Tibial artery (tissue), 4 donors: Measurements from ENCODE around the gene GANAB.

ENCODE experiments used
- DNase-seq, 2 donors: peaks; one replicate each; pipeline ENCODE4 v3.0.0-alpha.2; 2019
- H3K27ac ChIP-seq, 2 donors: fragments of 200-600 bp; sonication (generic) in 1 of 2; 1 replicate in 1 of 2; 2 replicates in 1 of 2; pipeline ENCODE4 v1.5.1; 2018 to 2019; ENCODE audit warnings: mild to moderate bottlenecking in 1 of 2
- H3K27me3 ChIP-seq, 2 donors: fragments of 200-600 bp; sonication (generic) in 1 of 2; one replicate each; pipeline versions ENCODE4 v1.5.1 to v1.6.0; 2016 to 2019
- H3K36me3 ChIP-seq, 3 donors: fragments of 200-600 bp; sonication (generic) in 2 of 3; one replicate each; pipeline ENCODE4 v1.5.1; 2016 to 2019; ENCODE audit warnings: mild to moderate bottlenecking in 2 of 3
- H3K4me1 ChIP-seq, 4 donors: fragments of 200-600 bp; sonication (generic) in 2 of 4; 1 replicate in 3 of 4; 2 replicates in 1 of 4; pipeline ENCODE4 v1.5.1; 2016 to 2019
- H3K4me3 ChIP-seq, 2 donors: fragments of 200-600 bp; sonication (generic) in 1 of 2; 1 replicate in 1 of 2; 2 replicates in 1 of 2; pipeline ENCODE4 v1.5.1; 2018 to 2019; ENCODE audit warnings: mild to moderate bottlenecking in 2 of 2
- H3K9me3 ChIP-seq, 3 donors: fragments of 200-600 bp; sonication (generic) in 1 of 3; one replicate each; pipeline ENCODE4 v1.5.1; 2016 to 2019
- intact Hi-C: fragments of 100-400 bp; cut with DNase I; formaldehyde crosslinking; loops from one replicate; pipeline ENCODE4 v1.15.0; 2023; ENCODE audit warnings: low total_unique reads
- TF ChIP-seq, protein P1 (sequence below), 2 experiments: fragments of 200-600 bp in 1 of 2; fragments of 450-650 bp in 1 of 2; IDR thresholded peaks; one replicate each; pipeline ENCODE4 v1.5.1; 2017 to 2019; ENCODE audit warnings: antibody characterized with exemption in 2 of 2, mild to moderate bottlenecking in 1 of 2, moderate library complexity in 1 of 2

The GANAB gene

DNA sequence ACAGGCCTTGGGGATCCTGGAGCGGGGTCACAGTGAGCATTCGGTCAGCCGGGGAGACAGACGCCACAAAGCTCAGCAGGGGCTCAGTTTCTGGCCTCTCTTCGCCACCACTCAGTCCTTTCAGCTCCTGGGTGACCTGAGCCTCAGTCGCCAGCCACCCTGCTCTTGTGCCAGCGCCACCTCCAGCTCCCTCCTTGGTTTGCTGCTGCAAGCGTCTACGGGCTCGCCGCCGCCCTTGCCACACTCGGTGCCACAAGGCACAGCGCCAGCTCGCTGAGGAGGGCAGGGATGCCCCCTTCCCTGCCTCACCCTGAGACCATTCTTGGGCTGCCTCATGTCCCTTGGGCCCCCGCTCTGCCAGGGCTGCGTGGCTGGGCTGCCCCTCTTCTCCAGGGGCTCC lies 71.3 kb downstream of the GANAB start:
- Histone ChIP-seq H3K27me3 (no peaks in the 10 kb centered on the region), H3K27ac (peak overlapping the region; percentile 89 to 95), H3K9me3 (no peaks in the 10 kb centered on the region), H3K4me3 (peak overlapping the region; percentile 71 to 82), H3K4me1 (peaks cover 0 to 28% (median 20%) of the 10 kb centered on the region in 4 donors), H3K36me3 (peaks cover 33 to 66% (median 38%) of the 10 kb centered on the region in 3 donors)
- TF ChIP-seq, protein P1, sequence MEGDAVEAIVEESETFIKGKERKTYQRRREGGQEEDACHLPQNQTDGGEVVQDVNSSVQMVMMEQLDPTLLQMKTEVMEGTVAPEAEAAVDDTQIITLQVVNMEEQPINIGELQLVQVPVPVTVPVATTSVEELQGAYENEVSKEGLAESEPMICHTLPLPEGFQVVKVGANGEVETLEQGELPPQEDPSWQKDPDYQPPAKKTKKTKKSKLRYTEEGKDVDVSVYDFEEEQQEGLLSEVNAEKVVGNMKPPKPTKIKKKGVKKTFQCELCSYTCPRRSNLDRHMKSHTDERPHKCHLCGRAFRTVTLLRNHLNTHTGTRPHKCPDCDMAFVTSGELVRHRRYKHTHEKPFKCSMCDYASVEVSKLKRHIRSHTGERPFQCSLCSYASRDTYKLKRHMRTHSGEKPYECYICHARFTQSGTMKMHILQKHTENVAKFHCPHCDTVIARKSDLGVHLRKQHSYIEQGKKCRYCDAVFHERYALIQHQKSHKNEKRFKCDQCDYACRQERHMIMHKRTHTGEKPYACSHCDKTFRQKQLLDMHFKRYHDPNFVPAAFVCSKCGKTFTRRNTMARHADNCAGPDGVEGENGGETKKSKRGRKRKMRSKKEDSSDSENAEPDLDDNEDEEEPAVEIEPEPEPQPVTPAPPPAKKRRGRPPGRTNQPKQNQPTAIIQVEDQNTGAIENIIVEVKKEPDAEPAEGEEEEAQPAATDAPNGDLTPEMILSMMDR (IDR thresholded peaks at IDR 0.05) = no peak
- intact Hi-C loops = no loop called here
- DNase-seq = peak in 1 of 2 donors; percentile 68
